Middle frontal gyrus (tissue), 1 donor: ENCODE measurements around the gene DNAJB13.

Experiments
- DNase-seq: peaks from one replicate; pipeline ENCODE4 v3.0.0-alpha.2; 2015; ENCODE audit warnings: low spot score; ENCODE audit errors: extremely low spot score

The DNAJB13 gene

DNA sequence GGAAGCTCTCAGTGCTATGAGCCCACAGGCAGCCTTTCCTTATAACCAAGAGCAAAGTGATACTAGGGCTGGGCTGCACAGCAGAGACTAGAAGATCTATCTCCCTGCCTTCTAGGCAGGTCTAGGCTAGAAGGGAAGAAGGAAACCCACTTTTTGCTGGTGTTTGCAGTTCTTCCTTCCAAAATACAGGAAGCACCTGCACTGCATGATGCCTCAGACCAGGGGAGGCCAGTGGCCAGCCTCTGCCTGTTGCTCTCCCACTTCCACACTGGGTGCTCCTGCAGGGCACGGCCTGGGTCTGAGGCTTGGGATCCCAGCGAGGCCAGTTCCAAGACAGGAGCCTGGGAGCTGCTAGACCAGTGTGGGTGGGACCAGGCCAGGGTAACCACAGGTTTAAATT is 64.1 kb downstream of the DNAJB13 start:
- no peak for DNase-seq

GRCh38 chr11:74015919-74016684 is 65.3 kb downstream of the DNAJB13 start:
- no peak for DNase-seq

DNA sequence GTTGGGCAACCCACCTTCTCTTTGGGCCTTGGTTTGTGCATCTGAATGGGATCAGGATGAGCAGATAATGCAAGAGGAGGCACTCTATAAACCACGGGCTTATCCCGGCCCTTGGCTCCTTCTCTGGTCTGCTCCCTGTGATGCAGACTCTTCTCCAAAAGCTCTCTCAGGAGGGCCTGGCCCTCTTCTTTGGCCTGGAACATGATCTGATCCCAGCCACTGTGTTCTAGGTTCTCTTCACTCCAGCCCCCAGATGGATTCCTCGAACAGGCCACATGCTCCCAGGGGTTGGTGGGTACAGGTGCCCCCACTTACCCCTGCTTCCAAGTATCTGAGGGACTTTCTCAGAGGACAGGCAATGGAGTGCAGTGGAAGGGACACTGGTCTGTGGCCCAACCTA is 66.8 kb downstream of the DNAJB13 start:
- DNase-seq = no peak

GRCh38 chr11:74018331-74019005 is 67.6 kb downstream of the DNAJB13 start:
- DNase-seq = no peak

DNA sequence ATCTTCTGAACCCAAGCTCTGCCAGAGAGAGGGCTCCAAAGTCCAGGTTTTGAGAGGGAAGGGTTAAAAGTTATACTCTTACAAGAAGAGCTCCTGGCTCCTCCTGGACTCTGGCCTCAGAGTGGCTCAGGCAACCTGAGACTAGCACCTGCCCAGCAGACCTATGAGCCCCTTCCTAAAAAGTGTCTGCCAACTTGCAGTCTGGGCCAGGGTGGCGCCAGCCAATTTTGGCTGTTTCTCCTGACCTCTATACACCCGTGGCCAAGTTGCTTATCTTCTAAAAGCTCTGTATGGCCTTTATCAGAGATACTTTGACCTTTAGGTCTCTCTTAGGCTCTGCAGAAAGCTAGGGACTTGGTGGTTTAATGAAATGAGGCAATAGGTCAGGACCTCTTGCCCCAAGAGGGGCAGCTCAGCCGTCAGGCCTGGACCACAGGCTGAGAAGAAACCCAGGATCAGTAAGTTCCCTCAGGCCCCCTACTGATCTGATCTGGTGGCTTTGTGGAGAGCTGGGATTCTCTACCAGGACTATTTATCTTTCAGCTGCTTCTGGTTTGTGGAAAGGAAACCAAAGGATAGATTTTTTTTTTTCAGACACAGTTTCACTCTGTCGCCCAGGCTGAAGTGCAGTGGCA is 68.4 kb downstream of the DNAJB13 start:
- no peak for DNase-seq

DNA sequence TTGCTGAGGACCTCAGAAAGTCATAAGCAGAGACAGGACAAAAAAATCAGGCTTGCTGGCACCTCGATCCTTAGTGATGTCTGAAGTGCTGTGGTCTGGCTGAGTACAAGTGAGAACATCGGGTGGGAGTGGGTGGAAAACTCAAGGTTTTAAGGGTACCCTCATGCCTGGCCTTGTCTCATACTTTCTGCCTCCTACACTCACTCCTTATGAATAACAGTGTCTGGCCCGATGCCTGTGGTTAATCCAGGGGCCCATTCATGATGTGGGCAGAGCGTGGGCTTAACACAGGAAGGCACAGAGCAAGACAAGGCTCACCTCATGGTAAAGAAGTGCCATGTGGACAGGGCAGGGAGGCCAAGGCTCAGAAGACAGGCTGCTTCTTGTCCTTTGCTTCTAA is 69.0 kb downstream of the DNAJB13 start:
- DNase-seq = no peak
